SJSA1 (cell line): Measurements from ENCODE around the gene UCN2. TPM values are rescaled to one million over a fixed set of nuclear protein-coding genes. Genes with fewer than 3 reads are reported as not detected.
A peak's percentile ranks its signal among the peaks of the same experiment; 100 is the strongest.

Experiments
- DNase-seq, 2 experiments: peaks; one replicate each; pipeline ENCODE4 v3.0.0-alpha.2; 2015 to 2020; ENCODE audit warnings: low spot score in 2 of 2, low read depth in 1 of 2
- H3K27ac ChIP-seq: fragments of 250-450 bp; sonication (Bioruptor Pico); 2 replicates; pipeline ENCODE4 v1.5.1; 2020; ENCODE audit warnings: mild to moderate bottlenecking, moderate library complexity
- H3K27me3 ChIP-seq: fragments of 250-450 bp; sonication (Bioruptor Pico); replicated peaks from 2 replicates; pipeline ENCODE4 v1.5.1; 2020; ENCODE audit warnings: mild to moderate bottlenecking, moderate library complexity
- H3K36me3 ChIP-seq: fragments of 250-450 bp; sonication (Bioruptor Pico); 2 replicates; pipeline ENCODE4 v1.5.1; 2020; ENCODE audit warnings: mild to moderate bottlenecking
- H3K4me1 ChIP-seq: fragments of 250-450 bp; sonication (Bioruptor Pico); replicated peaks from 2 replicates; pipeline ENCODE4 v1.6.1; 2021; ENCODE audit warnings: mild to moderate bottlenecking
- H3K4me3 ChIP-seq: fragments of 250-450 bp; sonication (Bioruptor Pico); 2 replicates; pipeline ENCODE4 v1.5.1; 2020; ENCODE audit warnings: mild to moderate bottlenecking
- H3K9me3 ChIP-seq: fragments of 250-450 bp; sonication (Bioruptor Pico); replicated peaks from 2 replicates; pipeline ENCODE4 v1.5.1; 2020; ENCODE audit warnings: mild to moderate bottlenecking
- total RNA-seq: library from RNA; depleted of rRNA; stranded (reverse); fragments of >200 nt; shearing (Covaris generic); gene quantifications from 2 replicates; pipeline ENCODE4 v1.2.3, GENCODE V29; 2014

UCN2 gene
- total RNA-seq, 1 experiment from 2014 or later = 12.1 TPM

GRCh38 chr3:48595526-48596121, 32.0 kb upstream of the UCN2 start:
- H3K36me3 ChIP-seq = peaks cover 80% of the 10 kb centered on the region
- no peaks in the 10 kb centered on the region for H3K27me3 ChIP-seq
- peak; percentile 99 for DNase-seq
- H3K27ac ChIP-seq = peak overlapping the region; percentile 95
- peak overlapping the region; percentile 71 for H3K4me3 ChIP-seq
- H3K9me3 ChIP-seq = no peaks in the 10 kb centered on the region
- peaks cover 87% of the 10 kb centered on the region for H3K4me1 ChIP-seq

- Histone ChIP-seq H3K9me3 (no peaks in the 10 kb centered on the region), H3K36me3 (peaks cover 80% of the 10 kb centered on the region), H3K27ac (peak within 1 kb of the TSS; percentile 95), H3K4me1 (peaks cover 82% of the 10 kb centered on the region), H3K27me3 (no peaks in the 10 kb centered on the region), H3K4me3 (peak within 1 kb of the TSS; percentile 71)
- DNase-seq = no peak
These were observed 31.5 kb upstream of the UCN2 start, which contains the start of gene COL7A1 for GRCh38 chr3:48595075-48595525. Gene COL7A1, minus strand, starts transcription at chr3:48595329. Its CDS starts 170 bp downstream, at chr3:48595159.

GRCh38 chr3:48594417-48595049, 31.0 kb upstream of the UCN2 start:
- Histone ChIP-seq H3K4me1 (peaks cover 76% of the 10 kb centered on the region), H3K9me3 (no peaks in the 10 kb centered on the region), H3K36me3 (peaks cover 80% of the 10 kb centered on the region), H3K4me3 (peak overlapping the region; percentile 71), H3K27ac (peak overlapping the region; percentile 75), H3K27me3 (no peaks in the 10 kb centered on the region)
- DNase-seq = peak; percentile 36 to 58

GRCh38 chr3:48593337-48593736, 29.8 kb upstream of the UCN2 start:
- H3K9me3 ChIP-seq = no peaks in the 10 kb centered on the region
- no peaks in the 10 kb centered on the region for H3K27me3 ChIP-seq
- DNase-seq = no peak
- peaks cover 64% of the 10 kb centered on the region for H3K4me1 ChIP-seq
- peaks cover 82% of the 10 kb centered on the region for H3K36me3 ChIP-seq
- peak overlapping the region; percentile 71 for H3K4me3 ChIP-seq
- no peak overlapping the region for H3K27ac ChIP-seq

GRCh38 chr3:48592519-48593087, 29.0 kb upstream of the UCN2 start:
- H3K27me3 ChIP-seq = no peaks in the 10 kb centered on the region
- H3K4me3 ChIP-seq = peak overlapping the region; percentile 71
- no peak for DNase-seq
- H3K27ac ChIP-seq = no peak overlapping the region
- peaks cover 84% of the 10 kb centered on the region for H3K36me3 ChIP-seq
- H3K4me1 ChIP-seq = peaks cover 57% of the 10 kb centered on the region
- no peaks in the 10 kb centered on the region for H3K9me3 ChIP-seq

- H3K9me3 ChIP-seq = no peaks in the 10 kb centered on the region
- no peak for DNase-seq
- no peak overlapping the region for H3K27ac ChIP-seq
- H3K36me3 ChIP-seq = peaks cover 84% of the 10 kb centered on the region
- H3K27me3 ChIP-seq = no peaks in the 10 kb centered on the region
- peaks cover 51% of the 10 kb centered on the region for H3K4me1 ChIP-seq
- no peak overlapping the region for H3K4me3 ChIP-seq
These were observed 28.4 kb upstream of the UCN2 start for GRCh38 chr3:48591886-48592518.

GRCh38 chr3:48591436-48591835, 27.9 kb upstream of the UCN2 start:
- Histone ChIP-seq H3K4me3 (no peak overlapping the region), H3K27ac (no peak overlapping the region), H3K36me3 (peaks cover 84% of the 10 kb centered on the region), H3K9me3 (no peaks in the 10 kb centered on the region), H3K4me1 (peaks cover 45% of the 10 kb centered on the region), H3K27me3 (no peaks in the 10 kb centered on the region)
- DNase-seq = no peak

GRCh38 chr3:48588230-48588629, 24.6 kb upstream of the UCN2 start:
- H3K36me3 ChIP-seq = peaks cover 98% of the 10 kb centered on the region
- H3K4me1 ChIP-seq = peaks cover 16% of the 10 kb centered on the region
- DNase-seq = no peak

GRCh38 chr3:48587686-48588085, 24.1 kb upstream of the UCN2 start:
- Histone ChIP-seq H3K9me3 (no peaks in the 10 kb centered on the region), H3K27ac (no peak overlapping the region), H3K27me3 (no peaks in the 10 kb centered on the region), H3K4me3 (no peak overlapping the region), H3K4me1 (peaks cover 10% of the 10 kb centered on the region), H3K36me3 (peaks cover 98% of the 10 kb centered on the region)
- DNase-seq = no peak

More at GRCh38 chr3:48588230-48588629, 24.6 kb upstream of the UCN2 start:
- Histone ChIP-seq H3K4me3 (no peak overlapping the region), H3K27ac (no peak overlapping the region), H3K9me3 (no peaks in the 10 kb centered on the region), H3K27me3 (no peaks in the 10 kb centered on the region)

- H3K27ac ChIP-seq = no peak overlapping the region
- H3K27me3 ChIP-seq = no peaks in the 10 kb centered on the region
- H3K9me3 ChIP-seq = no peaks in the 10 kb centered on the region
- peaks cover 98% of the 10 kb centered on the region for H3K36me3 ChIP-seq
- H3K4me1 ChIP-seq = no peaks in the 10 kb centered on the region
- DNase-seq = no peak
- H3K4me3 ChIP-seq = no peak overlapping the region
These were observed 21.8 kb upstream of the UCN2 start for GRCh38 chr3:48585411-48585810.

- Histone ChIP-seq H3K4me3 (no peak overlapping the region), H3K27me3 (no peaks in the 10 kb centered on the region), H3K36me3 (peaks cover 98% of the 10 kb centered on the region), H3K9me3 (no peaks in the 10 kb centered on the region), H3K4me1 (no peaks in the 10 kb centered on the region), H3K27ac (no peak overlapping the region)
- DNase-seq = no peak
These were observed 21.3 kb upstream of the UCN2 start for GRCh38 chr3:48584836-48585235.

GRCh38 chr3:48581621-48582481, 18.3 kb upstream of the UCN2 start:
- no peak for DNase-seq
- peaks cover 100% of the 10 kb centered on the region for H3K36me3 ChIP-seq
- H3K4me3 ChIP-seq = no peak overlapping the region
- H3K27me3 ChIP-seq = no peaks in the 10 kb centered on the region
- no peak overlapping the region for H3K27ac ChIP-seq
- H3K9me3 ChIP-seq = no peaks in the 10 kb centered on the region
- no peaks in the 10 kb centered on the region for H3K4me1 ChIP-seq

GRCh38 chr3:48576647-48577046, 13.1 kb upstream of the UCN2 start:
- H3K27me3 ChIP-seq = no peaks in the 10 kb centered on the region
- no peaks in the 10 kb centered on the region for H3K4me1 ChIP-seq
- H3K4me3 ChIP-seq = no peak overlapping the region
- H3K36me3 ChIP-seq = peaks cover 100% of the 10 kb centered on the region
- H3K9me3 ChIP-seq = no peaks in the 10 kb centered on the region
- no peak for DNase-seq
- no peak overlapping the region for H3K27ac ChIP-seq
